Neural cell (in vitro differentiated cells): ENCODE data around the gene SDCCAG8.

Experiments used
- EP300 ChIP-seq: fragments of 450-650 bp; conservative IDR thresholded peaks from 2 replicates; pipeline ENCODE4 v1.6.1; 2014; ENCODE audit warnings: antibody characterized with exemption, mild to moderate bottlenecking, moderate library complexity; ENCODE audit not compliant: poor library complexity, severe bottlenecking
- EZH2 ChIP-seq: fragments of 200-600, 300-800 bp; shearing (Covaris generic), sonication (generic); IDR thresholded peaks from 2 replicates; pipeline ENCODE4 v1.6.1; 2014; ENCODE audit warnings: antibody characterized with exemption, low read length, borderline replicate concordance, mild to moderate bottlenecking; ENCODE audit not compliant: insufficient read depth, poor library complexity, severe bottlenecking
- MXI1 ChIP-seq: fragments of 450-650 bp; conservative IDR thresholded peaks from 2 replicates; pipeline ENCODE4 v1.6.1; 2014; ENCODE audit warnings: antibody characterized with exemption, mild to moderate bottlenecking; ENCODE audit not compliant: poor library complexity, severe bottlenecking
- POLR2AphosphoS5 ChIP-seq: IDR thresholded peaks from 2 replicates; pipeline ENCODE4 v1.6.1; 2012
- RAD21 ChIP-seq: fragments of 450-650 bp; conservative IDR thresholded peaks from 2 replicates; pipeline ENCODE4 v1.6.1; 2014; ENCODE audit warnings: antibody characterized with exemption, mild to moderate bottlenecking, moderate library complexity
- SMC3 ChIP-seq: fragments of 450-650 bp; conservative IDR thresholded peaks from 2 replicates; pipeline ENCODE4 v1.6.1; 2014; ENCODE audit warnings: antibody characterized with exemption, mild to moderate bottlenecking, moderate library complexity; ENCODE audit not compliant: poor library complexity
- TAF1 ChIP-seq: IDR thresholded peaks from 2 replicates; pipeline ENCODE4 v1.6.1; 2012; ENCODE audit warnings: low read depth
- TF ChIP-seq, protein P1 (sequence below): fragments of 450-650 bp; IDR thresholded peaks from 2 replicates; pipeline ENCODE4 v1.5.1; 2014; ENCODE audit warnings: antibody characterized with exemption, mild to moderate bottlenecking, moderate library complexity; ENCODE audit not compliant: poor library complexity, severe bottlenecking
- TF ChIP-seq, protein P2 (sequence below): IDR thresholded peaks from 2 replicates; pipeline ENCODE4 v1.6.1; 2012; ENCODE audit warnings: borderline replicate concordance

GRCh38 chr1:243393096-243393495, 137.3 kb downstream of the SDCCAG8 start:
- TF ChIP-seq, protein P1, sequence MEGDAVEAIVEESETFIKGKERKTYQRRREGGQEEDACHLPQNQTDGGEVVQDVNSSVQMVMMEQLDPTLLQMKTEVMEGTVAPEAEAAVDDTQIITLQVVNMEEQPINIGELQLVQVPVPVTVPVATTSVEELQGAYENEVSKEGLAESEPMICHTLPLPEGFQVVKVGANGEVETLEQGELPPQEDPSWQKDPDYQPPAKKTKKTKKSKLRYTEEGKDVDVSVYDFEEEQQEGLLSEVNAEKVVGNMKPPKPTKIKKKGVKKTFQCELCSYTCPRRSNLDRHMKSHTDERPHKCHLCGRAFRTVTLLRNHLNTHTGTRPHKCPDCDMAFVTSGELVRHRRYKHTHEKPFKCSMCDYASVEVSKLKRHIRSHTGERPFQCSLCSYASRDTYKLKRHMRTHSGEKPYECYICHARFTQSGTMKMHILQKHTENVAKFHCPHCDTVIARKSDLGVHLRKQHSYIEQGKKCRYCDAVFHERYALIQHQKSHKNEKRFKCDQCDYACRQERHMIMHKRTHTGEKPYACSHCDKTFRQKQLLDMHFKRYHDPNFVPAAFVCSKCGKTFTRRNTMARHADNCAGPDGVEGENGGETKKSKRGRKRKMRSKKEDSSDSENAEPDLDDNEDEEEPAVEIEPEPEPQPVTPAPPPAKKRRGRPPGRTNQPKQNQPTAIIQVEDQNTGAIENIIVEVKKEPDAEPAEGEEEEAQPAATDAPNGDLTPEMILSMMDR, result no peak
- TF ChIP-seq TAF1 (no peak), EP300 (no peak), POLR2AphosphoS5 (no peak), SMC3 (no peak), EZH2 (no peak), MXI1 (no peak), RAD21 (no peak)
- TF ChIP-seq, protein P2, sequence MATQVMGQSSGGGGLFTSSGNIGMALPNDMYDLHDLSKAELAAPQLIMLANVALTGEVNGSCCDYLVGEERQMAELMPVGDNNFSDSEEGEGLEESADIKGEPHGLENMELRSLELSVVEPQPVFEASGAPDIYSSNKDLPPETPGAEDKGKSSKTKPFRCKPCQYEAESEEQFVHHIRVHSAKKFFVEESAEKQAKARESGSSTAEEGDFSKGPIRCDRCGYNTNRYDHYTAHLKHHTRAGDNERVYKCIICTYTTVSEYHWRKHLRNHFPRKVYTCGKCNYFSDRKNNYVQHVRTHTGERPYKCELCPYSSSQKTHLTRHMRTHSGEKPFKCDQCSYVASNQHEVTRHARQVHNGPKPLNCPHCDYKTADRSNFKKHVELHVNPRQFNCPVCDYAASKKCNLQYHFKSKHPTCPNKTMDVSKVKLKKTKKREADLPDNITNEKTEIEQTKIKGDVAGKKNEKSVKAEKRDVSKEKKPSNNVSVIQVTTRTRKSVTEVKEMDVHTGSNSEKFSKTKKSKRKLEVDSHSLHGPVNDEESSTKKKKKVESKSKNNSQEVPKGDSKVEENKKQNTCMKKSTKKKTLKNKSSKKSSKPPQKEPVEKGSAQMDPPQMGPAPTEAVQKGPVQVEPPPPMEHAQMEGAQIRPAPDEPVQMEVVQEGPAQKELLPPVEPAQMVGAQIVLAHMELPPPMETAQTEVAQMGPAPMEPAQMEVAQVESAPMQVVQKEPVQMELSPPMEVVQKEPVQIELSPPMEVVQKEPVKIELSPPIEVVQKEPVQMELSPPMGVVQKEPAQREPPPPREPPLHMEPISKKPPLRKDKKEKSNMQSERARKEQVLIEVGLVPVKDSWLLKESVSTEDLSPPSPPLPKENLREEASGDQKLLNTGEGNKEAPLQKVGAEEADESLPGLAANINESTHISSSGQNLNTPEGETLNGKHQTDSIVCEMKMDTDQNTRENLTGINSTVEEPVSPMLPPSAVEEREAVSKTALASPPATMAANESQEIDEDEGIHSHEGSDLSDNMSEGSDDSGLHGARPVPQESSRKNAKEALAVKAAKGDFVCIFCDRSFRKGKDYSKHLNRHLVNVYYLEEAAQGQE, result no peak
